ENCODE results near the gene OTULINL. TPM values are rescaled to one million over a fixed set of nuclear protein-coding genes. Genes with fewer than 3 reads are reported as not detected.

The OTULINL gene
- total RNA-seq, 1 donor, result 0.36 TPM

Other genes starting within 250 kb of the OTULINL start
- gene OTULIN, start 82.9 kb downstream of the OTULINL start, total RNA-seq, result 25.6 and 29.7 TPM in 2 replicates